Brain pericyte (primary cell): ENCODE results near the gene ATP23.
A peak's percentile ranks its signal among the peaks of the same experiment; 100 is the strongest.

Experiments
- DNase-seq: peaks from one replicate; pipeline ENCODE4 v3.0.0-alpha.2; 2012; ENCODE audit warnings: low read depth, low spot score

Gene ATP23, protein sequence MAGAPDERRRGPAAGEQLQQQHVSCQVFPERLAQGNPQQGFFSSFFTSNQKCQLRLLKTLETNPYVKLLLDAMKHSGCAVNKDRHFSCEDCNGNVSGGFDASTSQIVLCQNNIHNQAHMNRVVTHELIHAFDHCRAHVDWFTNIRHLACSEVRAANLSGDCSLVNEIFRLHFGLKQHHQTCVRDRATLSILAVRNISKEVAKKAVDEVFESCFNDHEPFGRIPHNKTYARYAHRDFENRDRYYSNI

DNA sequence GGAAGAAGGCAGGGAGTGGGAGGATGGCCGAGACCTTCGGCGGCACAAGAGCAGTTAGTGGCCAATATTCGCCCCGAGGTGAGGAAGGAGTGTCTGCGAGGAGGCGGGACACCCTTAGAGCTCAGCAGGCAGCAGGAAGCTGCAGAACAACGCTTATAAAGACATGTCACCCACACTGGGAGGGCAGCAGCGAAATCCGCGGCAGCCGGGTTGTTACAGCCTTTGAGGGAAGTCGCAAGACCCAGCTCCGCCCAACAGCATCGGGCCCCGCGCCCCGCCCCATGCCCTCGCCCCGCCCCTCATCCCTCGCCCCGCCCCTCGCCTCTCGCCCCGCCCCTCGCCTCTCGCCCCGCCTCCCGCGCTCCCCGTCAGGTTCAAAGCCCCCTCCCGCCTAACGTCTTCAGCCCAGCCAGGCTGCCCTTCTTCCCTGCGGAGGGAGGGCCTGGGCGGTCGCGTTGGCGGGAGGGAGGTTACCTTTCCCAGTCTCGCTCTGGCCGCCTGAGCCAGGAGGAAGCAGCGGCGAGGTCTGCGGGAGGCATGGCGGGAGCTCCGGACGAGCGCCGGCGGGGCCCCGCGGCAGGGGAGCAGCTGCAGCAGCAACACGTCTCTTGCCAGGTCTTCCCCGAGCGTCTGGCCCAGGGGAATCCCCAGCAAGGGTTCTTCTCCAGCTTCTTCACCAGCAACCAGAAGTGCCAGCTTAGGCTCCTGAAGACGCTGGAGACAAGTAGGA lies at the start of gene ATP23:
Gene ATP23, plus strand, starts transcription at position 403 of the 730 bp plus-strand sequence. Its CDS starts 135 bp downstream, at position 538.
- DNase-seq: peak; percentile 60

DNA sequence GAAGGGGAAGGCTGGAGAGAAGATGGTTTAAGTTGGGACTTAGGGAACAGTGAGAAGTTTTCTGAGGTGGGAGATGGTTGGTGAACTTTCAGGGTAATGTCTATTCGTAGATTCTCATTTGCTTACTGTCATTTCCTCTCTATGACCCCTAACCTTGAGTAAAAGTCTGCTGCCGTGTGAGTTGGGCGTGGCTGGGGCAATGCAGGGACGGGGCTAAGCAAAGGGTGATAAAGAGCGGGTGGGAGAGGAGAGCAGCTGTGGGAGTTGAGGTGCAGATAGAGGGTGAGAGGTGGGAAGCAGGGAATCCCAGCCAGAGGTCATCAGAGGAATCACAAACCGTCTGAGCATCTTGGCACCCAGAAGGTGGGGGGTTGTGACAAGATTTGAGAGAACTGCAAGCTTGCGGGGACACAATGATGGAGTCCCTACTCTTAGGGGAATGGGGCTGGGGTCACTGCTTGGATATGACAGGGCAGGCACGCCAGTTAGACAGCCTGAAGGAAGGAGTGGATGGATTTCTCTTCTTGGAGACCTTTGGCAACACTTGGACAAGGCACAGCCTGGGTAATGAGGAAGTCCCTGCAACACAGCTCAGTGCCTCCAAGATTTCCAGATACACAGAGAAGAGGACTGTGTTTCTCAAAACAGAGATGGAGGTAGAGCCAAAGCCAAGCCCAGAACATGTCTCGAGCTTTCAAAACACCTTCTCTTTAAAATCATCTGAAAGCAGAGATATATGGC lies 49.0 kb upstream of the ATP23 start:
- DNase-seq: no peak

DNA sequence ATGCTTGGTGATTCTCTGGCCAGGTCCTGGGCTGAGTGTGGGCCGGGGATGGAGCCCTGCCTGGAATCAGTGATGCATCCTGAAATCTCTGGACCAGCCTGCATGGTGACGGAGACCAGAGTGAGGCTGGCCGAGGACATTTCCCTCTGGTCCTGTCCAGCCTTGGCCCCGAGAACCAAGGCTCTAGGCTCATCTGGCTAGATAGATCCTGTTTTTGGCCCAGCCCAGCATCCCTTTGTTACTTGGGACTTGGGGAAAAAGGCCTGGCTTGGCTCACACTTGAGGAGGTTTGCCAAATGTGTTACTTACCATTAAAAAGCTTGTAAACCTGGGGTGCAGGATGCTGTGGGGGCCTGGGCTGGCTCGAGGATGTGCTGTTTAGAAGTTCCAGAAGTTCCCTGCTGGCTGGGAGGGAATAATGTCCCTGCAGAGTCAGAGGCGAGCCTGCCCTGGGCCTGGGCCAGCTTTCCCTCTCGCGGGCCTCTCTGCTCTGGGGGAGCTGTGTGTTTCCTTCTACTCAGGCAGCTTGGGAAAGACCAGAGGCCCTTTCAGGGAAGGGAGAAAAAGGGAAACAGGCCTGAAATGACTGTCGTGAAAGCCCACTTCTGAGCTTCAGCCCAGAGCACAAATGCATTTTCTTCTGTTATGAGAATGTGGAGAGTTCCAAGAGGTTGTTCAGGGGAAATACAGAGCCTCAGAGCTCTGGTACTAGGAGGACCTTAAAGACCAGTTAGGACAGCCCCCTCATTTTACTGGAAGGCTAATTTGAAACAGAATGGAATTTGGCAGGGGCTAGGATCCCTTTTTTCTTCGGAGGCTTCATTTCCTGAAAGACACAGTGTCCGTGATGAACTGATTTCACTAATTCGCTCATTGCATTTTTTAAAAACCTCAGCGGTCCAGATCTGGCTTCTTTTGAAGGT lies 47.7 kb upstream of the ATP23 start:
- peak; percentile 78 for DNase-seq

DNA sequence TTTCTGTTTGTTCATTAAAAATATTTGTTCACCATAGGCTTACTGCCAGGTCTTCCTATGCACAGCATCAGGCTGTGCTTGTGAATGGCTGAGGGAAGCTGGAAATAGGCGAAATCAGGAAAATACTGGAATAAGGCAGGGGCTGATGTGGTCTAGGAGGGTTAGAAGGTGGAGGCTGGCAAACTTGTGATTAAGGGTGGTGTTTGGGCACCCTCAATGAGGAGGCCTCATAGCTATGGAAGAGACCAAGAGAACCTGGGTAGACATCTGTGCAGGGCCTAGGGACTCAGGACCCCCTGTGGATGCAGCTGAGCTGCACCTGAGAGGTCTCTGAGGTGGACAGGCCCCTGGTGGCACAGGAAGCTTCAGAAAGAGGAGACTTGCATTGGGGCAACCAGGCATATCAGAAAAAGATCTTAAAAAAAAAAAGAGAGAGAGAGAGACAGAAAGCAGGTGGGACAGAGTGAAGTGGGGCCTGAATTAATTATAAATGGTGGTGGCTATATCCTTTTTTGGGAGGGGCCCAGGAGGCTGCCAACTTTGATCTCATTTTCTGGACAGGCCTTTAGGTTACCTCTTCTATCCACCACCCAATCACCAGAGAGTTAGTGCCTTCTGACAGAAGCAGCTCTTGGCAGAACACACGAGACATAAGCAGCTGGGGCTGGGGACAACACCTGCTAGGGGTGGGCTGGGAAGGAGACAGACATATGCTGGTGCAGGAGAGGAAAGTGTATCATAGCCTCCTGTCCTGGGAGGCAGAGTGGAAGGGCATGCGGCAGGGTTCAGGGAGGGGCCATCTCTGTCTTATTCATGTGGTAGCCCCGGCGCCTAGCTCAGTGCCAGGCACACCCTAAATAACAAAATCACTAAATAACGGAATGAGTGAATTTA lies 46.7 kb upstream of the ATP23 start:
- DNase-seq: no peak

DNA sequence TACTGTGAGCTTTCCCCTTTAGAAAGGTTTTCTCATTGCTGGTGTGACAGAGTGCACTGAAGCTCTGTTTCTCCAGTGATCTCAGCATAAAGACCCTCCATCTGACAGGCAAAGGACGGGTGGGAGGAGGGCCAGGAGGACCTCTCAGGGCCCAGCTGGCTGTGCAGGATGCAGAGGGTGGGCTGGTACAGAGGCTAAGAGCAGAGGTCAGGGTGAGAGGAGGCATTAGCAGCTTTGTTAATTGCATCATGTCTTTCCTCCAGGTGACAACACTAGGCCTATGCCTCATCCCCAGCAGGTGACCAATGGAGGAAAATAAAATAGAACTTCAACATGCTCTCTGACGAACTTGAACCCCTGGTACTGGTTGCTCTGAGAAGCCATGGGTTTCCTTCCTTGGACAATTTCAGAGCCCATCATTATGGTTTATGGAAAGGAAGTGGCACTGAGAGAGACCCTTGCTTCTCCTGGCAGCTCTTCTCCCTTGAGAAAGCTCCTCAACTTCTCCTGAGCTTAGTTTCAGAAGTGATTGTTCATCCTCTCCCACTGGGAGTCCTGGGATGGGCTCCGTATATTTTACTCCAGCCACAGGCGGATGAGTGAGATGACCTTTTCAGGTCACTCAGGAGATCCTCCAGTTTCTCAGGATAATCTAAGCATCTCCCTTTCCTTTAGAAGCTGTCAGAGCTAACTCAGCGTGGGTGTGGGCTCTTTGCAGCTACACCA lies 45.8 kb upstream of the ATP23 start:
- no peak for DNase-seq

DNA sequence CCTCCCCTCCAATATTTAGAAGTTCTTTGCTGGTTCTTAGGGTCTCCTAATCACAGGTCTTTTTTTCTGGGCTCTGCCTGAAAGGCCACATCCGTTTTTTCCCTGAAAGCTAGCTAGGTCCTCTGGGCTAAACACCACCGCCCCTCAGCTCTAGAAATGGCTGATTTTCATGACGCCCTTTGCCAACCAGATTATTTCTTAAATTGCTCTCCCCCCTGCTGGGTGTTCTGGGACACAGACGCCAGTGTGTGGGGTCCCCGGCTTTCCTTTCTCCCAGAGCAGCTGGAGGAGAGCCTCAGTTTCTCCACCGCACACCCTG lies 45.3 kb upstream of the ATP23 start:
- DNase-seq: no peak

DNA sequence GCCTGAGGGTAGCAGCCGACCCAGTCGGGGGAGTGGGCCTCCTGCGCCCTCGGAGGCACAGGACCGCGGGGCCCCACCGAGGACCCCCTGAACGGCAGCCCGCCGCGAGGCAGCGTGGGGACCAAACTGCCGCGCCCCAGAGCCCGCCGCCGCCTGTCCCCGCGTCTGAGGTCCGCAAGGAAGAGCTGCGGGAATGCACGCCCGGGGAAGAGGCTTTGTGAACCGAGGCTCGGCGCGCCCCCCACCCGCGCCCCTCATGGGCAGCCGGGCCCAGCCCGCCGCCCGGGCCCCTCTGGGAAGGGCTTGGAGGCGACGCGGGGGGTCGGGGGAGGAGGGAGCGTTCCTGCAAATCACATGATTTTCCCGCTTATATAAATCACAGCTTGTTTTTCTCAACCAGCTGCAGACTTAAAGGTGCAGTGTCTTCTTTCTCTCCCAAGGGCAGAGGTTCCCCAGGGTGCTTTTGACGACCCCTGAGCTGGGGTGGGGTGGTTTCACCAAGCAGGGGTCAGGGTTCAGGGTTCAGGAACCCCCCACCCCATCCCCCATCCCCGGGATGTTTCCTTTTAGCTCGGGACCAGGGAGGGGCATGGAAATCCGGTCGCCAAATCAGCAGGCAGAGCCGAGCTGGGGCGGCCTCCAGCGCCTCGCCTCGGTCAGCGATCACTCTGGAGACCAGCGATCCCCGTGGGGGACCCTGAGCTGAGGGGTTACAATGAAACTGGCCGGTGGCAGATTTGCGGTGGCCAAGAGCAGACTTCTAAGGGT lies 44.7 kb upstream of the ATP23 start:
- no peak for DNase-seq

DNA sequence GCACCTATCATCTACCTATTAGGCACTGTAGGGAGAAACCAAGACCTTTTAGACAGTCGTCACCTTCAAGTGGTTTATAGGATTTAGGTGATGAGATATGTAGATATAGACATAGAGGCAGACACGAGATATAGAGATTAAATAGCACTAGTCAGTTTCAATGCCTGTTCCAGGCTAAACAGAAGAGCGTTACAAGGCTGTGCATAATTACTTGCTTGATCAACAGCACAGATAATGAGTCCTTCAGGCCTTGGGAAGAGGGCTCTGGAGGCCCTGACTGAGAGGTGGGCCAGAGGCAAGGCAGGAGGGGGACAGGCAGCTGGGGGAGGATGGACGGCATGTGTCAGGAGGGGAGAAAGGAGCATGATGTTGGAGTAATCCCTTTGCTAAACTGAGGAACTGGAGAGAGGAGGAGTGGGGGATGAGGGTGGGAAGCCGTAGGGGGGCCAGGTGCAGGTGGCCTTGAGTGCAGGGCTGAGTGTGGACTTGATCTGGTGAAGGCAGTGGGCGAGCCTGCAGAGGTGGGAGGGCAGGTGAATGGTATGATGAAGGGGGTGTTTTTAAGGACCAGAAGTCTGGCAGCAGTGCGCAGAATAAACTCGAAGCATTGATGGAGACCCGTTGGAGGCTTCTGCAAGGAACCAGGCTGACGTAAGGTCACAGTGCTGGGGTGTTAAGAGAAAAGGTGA lies 43.9 kb upstream of the ATP23 start:
- DNase-seq: no peak

DNA sequence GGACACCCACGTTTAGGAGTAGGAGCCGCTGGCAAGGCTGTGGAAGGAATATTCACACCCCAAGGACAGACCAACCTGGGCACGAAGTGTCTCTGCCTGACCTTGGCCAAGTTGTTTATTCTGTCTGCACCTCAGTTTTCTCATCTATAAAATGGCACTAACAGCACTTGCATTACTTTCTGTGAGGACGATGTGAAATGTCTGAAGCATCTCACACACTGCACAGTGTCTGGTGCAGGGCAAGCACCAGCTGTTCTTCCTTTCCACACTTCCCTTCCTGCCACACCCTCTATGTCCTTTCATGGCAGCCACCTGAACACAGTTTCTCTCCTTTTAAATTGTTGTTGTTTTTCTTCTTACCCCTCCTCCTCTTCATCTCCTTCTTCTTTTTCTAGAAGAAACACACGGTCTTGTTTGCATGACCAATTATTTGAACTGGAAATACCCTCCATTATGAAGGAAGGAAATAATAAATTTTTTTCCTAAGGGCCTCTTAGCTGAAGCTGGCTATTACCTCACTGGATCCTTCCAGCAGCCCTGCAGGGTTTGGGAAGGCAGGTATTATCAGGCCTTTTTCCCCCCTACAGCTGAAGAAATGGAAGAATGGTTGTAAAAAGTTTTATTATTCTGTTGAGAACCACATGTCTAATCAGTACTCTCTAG lies 42.9 kb upstream of the ATP23 start:
- no peak for DNase-seq

DNA sequence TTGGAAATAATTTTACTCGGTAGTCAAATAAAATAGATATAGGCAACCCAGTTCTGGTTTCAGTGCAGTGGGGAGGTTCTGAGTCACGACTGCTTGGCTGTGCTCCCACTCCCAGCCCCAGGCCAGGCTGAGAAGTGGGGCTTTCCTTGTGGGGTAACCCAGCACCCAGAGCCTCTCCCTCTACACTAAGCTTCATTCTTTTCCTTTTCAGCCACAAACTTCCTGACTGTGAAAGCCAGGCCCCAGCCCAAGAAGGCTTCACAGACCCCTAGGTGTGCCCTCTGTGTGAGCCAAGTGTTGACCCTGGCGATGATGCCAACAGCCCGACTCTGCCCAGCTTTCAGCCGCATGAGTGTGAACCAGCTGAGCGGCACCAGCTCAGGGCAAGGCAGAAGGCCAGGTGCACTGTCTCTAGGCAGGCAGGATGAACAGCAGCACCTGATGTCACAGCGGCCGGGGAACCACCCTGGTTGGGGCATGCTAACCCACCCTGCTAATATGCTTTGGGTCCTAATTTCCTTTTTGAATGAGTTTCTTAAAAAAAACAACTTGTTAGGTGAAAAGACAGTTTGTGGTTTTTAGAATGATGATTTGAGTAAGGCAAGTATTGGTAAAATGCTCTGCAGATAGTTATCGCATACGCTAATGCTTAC lies 42.2 kb upstream of the ATP23 start:
- no peak for DNase-seq

DNA sequence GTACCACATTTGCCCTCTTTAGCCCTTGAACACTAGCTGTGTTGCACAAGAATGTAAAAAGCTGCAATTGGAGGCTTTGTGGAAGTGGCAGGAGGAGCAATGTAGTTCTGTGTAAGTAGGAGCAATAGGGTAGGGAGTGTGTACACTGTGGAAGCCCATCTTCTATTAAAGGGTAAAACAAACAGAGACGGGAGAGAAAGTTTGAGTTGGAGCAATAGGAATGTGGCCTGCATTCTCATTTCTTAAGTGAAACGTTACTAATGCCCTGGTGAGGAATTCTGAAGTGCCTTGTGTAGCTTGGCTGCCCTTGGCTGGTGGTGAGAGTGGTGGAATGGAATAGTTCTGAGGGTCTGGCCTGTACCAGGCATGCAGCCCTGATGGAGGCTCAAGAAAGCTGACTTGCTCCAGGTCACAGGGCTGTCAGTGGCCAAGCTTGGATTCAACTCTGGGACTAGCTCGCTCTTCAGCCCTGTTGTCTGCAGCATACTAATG lies 38.8 kb upstream of the ATP23 start:
- DNase-seq: no peak

DNA sequence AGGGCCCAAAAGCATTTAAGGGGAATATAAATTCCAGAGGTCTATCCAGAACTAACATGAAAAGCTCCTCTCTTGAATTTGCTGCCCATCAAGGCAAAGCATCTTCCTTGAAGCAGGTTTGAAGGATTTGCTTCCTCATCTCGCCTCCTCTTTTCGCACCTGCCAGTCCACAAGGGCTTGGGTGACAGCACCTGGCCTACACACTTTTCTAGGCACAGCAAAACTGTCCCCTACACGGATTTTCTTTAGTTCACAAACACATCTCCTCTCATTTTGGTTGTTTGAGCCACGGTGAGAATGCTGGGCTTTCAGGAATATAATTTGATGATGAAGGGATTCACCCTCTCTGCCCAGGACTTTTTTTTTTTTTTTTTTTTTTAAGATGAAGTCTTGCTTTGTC lies 36.9 kb upstream of the ATP23 start:
- no peak for DNase-seq

DNA sequence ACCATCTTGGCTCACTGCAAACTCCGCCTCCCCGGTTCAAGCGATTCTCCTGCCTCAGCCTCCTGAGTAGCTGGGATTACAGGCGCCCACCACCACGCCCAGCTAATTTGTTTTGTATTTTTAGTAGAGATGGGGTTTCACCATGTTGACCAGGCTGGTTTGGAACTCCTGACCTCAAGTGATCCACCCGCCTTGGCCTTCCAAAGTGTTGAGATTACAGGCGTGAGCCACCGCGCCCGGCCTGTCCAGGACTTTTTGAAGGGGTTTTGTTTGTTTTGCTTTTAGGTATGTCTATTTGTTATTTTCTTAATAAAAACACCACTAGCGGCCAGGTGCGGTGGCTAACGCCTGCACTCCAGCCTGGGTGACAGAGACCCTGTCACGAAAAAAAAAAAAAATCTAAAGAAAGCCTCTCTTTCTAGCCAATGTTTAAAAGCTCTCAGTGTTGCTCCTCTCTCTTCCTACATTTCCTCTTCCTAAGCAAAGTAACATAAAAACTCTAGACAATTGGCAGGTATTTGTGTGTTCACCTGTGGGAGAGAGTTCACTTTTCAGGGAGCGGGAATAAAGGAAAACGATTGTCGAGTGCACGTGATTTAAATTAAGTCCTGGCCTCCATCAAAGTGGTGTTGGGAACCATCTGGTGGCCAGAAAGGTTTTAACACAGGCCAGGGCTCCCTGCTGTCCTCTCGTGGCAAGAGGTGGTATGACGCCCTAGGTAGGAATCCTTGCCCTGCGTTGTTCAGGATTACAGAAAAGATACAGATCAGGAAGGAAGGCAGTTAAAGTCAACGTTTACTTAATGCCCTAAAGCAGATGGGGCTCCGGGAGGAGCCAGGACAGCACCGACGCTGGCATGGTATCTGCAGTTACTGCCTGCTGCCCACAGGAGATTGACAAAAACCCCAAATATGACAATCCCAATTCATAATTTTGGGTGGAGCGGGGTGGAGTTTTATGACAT lies 36.2 kb upstream of the ATP23 start:
- DNase-seq: peak; percentile 68

DNA sequence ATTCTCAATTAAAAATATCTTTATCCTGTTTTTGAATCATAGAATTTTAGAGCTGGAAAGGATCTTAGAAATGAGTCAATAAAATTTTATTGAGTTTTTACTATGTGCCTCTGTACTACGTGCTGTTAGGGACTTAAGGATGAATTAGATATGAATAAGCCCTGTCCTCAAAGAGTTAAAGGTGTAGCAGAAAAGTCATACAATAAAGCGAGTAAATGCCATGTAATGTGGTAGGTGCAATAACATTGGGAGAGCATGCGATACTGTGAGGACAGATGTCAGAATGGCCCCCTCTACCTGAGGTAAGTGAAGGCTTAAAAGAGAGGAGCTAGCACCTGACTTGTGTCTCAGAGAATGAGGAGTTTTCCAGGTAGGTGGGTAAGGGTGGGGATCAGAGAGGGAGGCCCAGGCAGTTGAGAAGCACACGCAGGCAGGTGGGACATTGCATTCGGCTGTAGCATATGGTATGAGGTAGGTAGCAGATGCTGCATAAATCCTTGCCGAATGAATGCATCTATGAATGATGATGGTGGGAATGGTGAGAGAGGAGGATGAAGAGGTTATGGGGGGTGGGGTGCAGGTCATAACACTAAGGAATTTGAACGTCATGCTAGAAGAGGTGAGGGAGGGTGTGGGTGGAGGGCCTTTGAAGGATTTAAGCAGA lies 35.4 kb upstream of the ATP23 start:
- no peak for DNase-seq

DNA sequence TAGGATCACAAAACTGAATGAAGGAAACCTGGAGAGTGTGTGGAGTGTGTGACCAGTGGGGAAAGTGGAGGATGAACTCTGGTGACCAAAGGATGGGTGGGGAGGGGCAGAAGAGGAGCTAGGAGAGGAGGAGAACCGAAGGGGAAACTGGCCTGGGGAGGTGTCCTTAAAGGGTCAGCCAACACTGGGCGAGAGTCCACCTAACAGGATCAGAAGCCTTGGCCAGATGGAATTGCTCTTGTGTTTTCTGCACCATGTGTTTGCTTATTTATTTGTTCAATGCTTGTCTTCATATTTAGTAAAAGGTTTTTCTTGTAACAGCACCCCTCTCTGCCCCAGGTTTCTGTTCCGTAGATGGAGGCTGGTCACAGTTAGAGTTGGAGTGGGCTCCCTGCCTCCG lies 34.5 kb upstream of the ATP23 start:
- no peak for DNase-seq

DNA sequence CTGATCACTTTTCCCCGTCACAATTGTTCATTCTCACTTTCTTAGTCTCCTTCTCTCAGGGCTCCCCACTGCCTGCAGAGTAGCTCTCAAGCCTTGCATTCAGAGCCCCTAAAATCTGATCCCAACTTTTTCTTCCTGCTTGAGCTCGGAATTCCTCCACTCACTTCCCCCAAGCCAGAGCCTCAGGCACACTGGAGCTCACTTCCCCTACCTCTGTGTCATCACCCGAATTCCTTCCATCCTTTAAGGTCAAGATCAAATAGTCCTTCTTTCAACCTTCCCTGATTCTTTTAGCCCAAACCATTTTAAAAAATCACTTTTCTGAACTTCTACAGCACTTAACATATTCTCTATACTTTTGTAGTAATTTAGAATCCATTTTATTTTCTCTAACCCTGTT lies 34.1 kb upstream of the ATP23 start:
- no peak for DNase-seq
